Posterior vena cava (tissue), 2 donors: ENCODE data around the gene DCUN1D5. TPM values are rescaled to one million over a fixed set of nuclear protein-coding genes. Genes with fewer than 3 reads are reported as not detected.

Experiments used
- total RNA-seq, 2 donors: library from RNA; stranded (reverse); fragmentation: NEBNext Ultra II Directional; extraction: Animal tissue kit (Norgen Biotek cat#: 25700); gene quantifications; one replicate each; pipeline ENCODE4 v1.2.1, GENCODE V29; 2021
- donor health status: DM: yes; HTN: yes; CAD: no.
- donor health status: DM: yes; HTN: yes; CAD: no.

Gene DCUN1D5
- total RNA-seq, 2 donors from 2014 or later, result 19.7 to 26.4 TPM

Other genes starting within 250 kb of the DCUN1D5 start
- gene MMP3, start 248.6 kb downstream of the DCUN1D5 start, total RNA-seq, result under 1 TPM; 0.14 to 0.60 TPM
- gene MMP12, start 217.2 kb downstream of the DCUN1D5 start, total RNA-seq, result not detected
- not detected for gene MMP13, start 136.4 kb downstream of the DCUN1D5 start, total RNA-seq
- 10 to 100 TPM; 15.8 to 24.1 TPM for gene DYNC2H1, start 17.3 kb upstream of the DCUN1D5 start, total RNA-seq